ENCODE data around the gene CBR3. TPM values are rescaled to one million over a fixed set of nuclear protein-coding genes. Genes with fewer than 3 reads are reported as not detected.

CBR3 gene
- total and polyA plus RNA-seq, 2 of the 13 experiments (the other 11 are each of a cell fraction or from before 2014, with no cell fraction given), result not detected

DNA sequence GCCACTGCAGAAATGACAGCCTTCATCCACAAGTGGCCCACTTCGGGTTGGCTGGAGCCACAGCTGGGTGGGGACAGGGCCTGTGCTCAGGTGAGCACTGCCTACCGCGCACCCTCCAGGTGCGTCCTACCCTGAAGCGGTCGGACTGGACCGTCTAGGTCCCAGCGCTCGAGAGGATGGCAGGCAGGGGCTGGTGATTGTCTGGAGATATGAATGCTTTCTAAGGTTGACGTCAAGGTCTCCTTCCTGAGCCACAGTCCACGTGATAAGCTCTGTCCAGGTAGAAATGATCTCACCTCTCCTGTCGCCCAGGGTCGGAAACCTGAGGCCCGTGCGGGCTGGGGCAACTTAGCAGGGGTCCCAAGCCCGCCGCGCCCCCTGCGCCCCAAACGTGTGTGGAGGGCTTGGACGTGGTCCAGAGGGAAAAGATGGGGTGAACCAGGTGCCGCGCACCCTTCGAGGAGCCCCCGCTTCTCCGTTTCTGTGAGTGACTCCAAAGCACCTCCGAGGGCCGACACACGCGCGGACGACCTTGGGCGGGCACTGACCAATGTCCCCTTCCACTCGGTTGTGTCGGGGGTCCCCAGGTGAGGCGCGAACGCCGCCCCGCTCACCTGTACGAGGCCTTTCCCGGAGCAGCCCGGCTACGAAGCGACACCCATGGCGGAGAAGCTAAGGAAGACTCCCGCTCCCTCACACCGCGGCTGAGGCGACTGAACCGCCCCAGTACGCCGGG lies 20.9 kb downstream of the CBR3 start (continued):
- peak; percentile 29; the same call in 1 of the 2 replicates for TF ChIP-seq ARID4A (CRISPR knock-in tag; IDR thresholded peaks at IDR 0.05; ENCODE audit: borderline replicate concordance)
- TF ChIP-seq KDM5B (CRISPR knock-in tag; IDR thresholded peaks at IDR 0.05; ENCODE audit: borderline replicate concordance), result peak; percentile 75; the same call in 1 of the 2 replicates
- no peak for TF ChIP-seq ZNF563 (CRISPR knock-in tag; IDR thresholded peaks at IDR 0.05)
- no peak for TF ChIP-seq FOXP1 (IDR thresholded peaks at IDR 0.05)
- TF ChIP-seq FOXP1 (CRISPR knock-in tag; IDR thresholded peaks at IDR 0.05), result no peak
- TF ChIP-seq, protein P1, sequence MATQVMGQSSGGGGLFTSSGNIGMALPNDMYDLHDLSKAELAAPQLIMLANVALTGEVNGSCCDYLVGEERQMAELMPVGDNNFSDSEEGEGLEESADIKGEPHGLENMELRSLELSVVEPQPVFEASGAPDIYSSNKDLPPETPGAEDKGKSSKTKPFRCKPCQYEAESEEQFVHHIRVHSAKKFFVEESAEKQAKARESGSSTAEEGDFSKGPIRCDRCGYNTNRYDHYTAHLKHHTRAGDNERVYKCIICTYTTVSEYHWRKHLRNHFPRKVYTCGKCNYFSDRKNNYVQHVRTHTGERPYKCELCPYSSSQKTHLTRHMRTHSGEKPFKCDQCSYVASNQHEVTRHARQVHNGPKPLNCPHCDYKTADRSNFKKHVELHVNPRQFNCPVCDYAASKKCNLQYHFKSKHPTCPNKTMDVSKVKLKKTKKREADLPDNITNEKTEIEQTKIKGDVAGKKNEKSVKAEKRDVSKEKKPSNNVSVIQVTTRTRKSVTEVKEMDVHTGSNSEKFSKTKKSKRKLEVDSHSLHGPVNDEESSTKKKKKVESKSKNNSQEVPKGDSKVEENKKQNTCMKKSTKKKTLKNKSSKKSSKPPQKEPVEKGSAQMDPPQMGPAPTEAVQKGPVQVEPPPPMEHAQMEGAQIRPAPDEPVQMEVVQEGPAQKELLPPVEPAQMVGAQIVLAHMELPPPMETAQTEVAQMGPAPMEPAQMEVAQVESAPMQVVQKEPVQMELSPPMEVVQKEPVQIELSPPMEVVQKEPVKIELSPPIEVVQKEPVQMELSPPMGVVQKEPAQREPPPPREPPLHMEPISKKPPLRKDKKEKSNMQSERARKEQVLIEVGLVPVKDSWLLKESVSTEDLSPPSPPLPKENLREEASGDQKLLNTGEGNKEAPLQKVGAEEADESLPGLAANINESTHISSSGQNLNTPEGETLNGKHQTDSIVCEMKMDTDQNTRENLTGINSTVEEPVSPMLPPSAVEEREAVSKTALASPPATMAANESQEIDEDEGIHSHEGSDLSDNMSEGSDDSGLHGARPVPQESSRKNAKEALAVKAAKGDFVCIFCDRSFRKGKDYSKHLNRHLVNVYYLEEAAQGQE (IDR thresholded peaks at IDR 0.05; ENCODE audit: borderline replicate concordance in 1 of 2, low read depth in 1 of 2, low read length in 2 of 2), result no peak
- TF ChIP-seq MED13 (CRISPR knock-in tag; IDR thresholded peaks at IDR 0.05), result no peak
- TF ChIP-seq BATF2 (CRISPR knock-in tag; IDR thresholded peaks at IDR 0.05), result no peak
- TF ChIP-seq GZF1 (CRISPR knock-in tag; IDR thresholded peaks at IDR 0.05), result no peak
- TF ChIP-seq ZNF33A (CRISPR knock-in tag; IDR thresholded peaks at IDR 0.05; ENCODE audit: borderline replicate concordance), result no peak
- TF ChIP-seq ZNF280B (CRISPR knock-in tag; IDR thresholded peaks at IDR 0.05; ENCODE audit: borderline replicate concordance), result no peak
- TF ChIP-seq CCAR2 (optimal IDR thresholded peaks at IDR 0.05; ENCODE audit: low read depth, low read length), result no peak
- no peak for TF ChIP-seq RAD51 (IDR thresholded peaks at IDR 0.05; ENCODE audit: borderline replicate concordance)
- TF ChIP-seq ZBTB8A (CRISPR knock-in tag; IDR thresholded peaks at IDR 0.05; ENCODE audit: borderline replicate concordance, low read depth), result no peak
- no peak for TF ChIP-seq ZNF879 (CRISPR knock-in tag; IDR thresholded peaks at IDR 0.05)
- no peak for TF ChIP-seq ZNF589 (CRISPR knock-in tag; conservative IDR thresholded peaks at IDR 0.05)
- TF ChIP-seq HOXA3 (CRISPR knock-in tag; IDR thresholded peaks at IDR 0.05), result peak; percentile 50; the same call in 1 of the 2 replicates
- no peak for TF ChIP-seq MATR3 (CRISPR knock-in tag; IDR thresholded peaks at IDR 0.05)
- TF ChIP-seq ZNF746 (CRISPR knock-in tag; IDR thresholded peaks at IDR 0.05), result no peak
